HepG2 (cell line): Measurements from ENCODE around the gene ISY1. TPM values are rescaled to one million over a fixed set of nuclear protein-coding genes. Genes with fewer than 3 reads are reported as not detected.

Experiments used
- AKAP8 ChIP-seq: sonication (generic); formaldehyde crosslinking; IDR thresholded peaks from 2 replicates; pipeline ENCODE4 v1.5.1; 2020; ENCODE audit warnings: mild to moderate bottlenecking, missing genetic modification reagents
- ARNTL ChIP-seq: sonication (generic); formaldehyde crosslinking; IDR thresholded peaks from 2 replicates; pipeline ENCODE4 v1.4.0; 2020; ENCODE audit warnings: mild to moderate bottlenecking, missing genetic modification reagents
- HOXA3 ChIP-seq: sonication (generic); formaldehyde crosslinking; IDR thresholded peaks from 2 replicates; pipeline ENCODE4 v1.5.0; 2020; ENCODE audit warnings: missing genetic modification reagents
- HOXA9 ChIP-seq: sonication (generic); formaldehyde crosslinking; IDR thresholded peaks from 2 replicates; pipeline ENCODE4 v1.8.1; 2022; ENCODE audit warnings: missing genetic modification reagents, mild to moderate bottlenecking, moderate library complexity, borderline replicate concordance
- MXI1 ChIP-seq: IDR thresholded peaks from 3 replicates; pipeline ENCODE4 v1.6.1; 2012; ENCODE audit warnings: low read depth, low read length, inconsistent platforms, borderline replicate concordance
- NFE2 ChIP-seq: sonication (generic); formaldehyde crosslinking; IDR thresholded peaks from 2 replicates; pipeline ENCODE4 v1.4.0; 2020; ENCODE audit warnings: missing genetic modification reagents
- PCBP1 ChIP-seq: fragments of 200-400 bp; formaldehyde crosslinking; IDR thresholded peaks from 2 replicates; pipeline ENCODE4 v1.6.1; 2017; ENCODE audit warnings: mild to moderate bottlenecking, low read depth, low read length, borderline replicate concordance
- PLRG1 ChIP-seq: fragments of 450-650 bp; conservative IDR thresholded peaks from 2 replicates; pipeline ENCODE4 v1.6.1; 2016
- REXO4 ChIP-seq: sonication (generic); formaldehyde crosslinking; IDR thresholded peaks from 2 replicates; pipeline ENCODE4 v1.8.0; 2022; ENCODE audit warnings: missing genetic modification reagents, mild to moderate bottlenecking, borderline replicate concordance
- RNF2 ChIP-seq: fragments of 450-650 bp; conservative IDR thresholded peaks from 2 replicates; pipeline ENCODE4 v1.6.1; 2016; ENCODE audit warnings: low read depth
- RXRA ChIP-seq: sonication (generic); formaldehyde crosslinking; IDR thresholded peaks from 2 replicates; pipeline ENCODE4 v1.5.1; 2020; ENCODE audit warnings: missing genetic modification reagents
- RXRB ChIP-seq: IDR thresholded peaks from 2 replicates; pipeline ENCODE4 v1.6.1; 2016; ENCODE audit warnings: borderline replicate concordance, missing genetic modification reagents, missing compliant biosample characterization
- SIN3A ChIP-seq: IDR thresholded peaks from 2 replicates; pipeline ENCODE4 v1.6.1; 2011; ENCODE audit warnings: low read depth, mild to moderate bottlenecking, control low read depth, low read length, borderline replicate concordance
- SMAD1 ChIP-seq: sonication (generic); formaldehyde crosslinking; IDR thresholded peaks from 2 replicates; pipeline ENCODE4 v1.4.0; 2020; ENCODE audit warnings: missing genetic modification reagents, low read depth, mild to moderate bottlenecking, borderline replicate concordance
- SMARCE1 ChIP-seq: fragments of 450-650 bp; IDR thresholded peaks from 2 replicates; pipeline ENCODE4 v1.6.1; 2017; ENCODE audit warnings: borderline replicate concordance
- TOPORS ChIP-seq: sonication (generic); formaldehyde crosslinking; IDR thresholded peaks from 2 replicates; pipeline ENCODE4 v1.8.0; 2023; ENCODE audit warnings: mild to moderate bottlenecking, missing genetic modification reagents
- ZBTB38 ChIP-seq: sonication (generic); formaldehyde crosslinking; IDR thresholded peaks from 2 replicates; pipeline ENCODE4 v1.5.1; 2020; ENCODE audit warnings: mild to moderate bottlenecking, missing genetic modification reagents
- ZFP62 ChIP-seq: sonication (generic); formaldehyde crosslinking; IDR thresholded peaks from 2 replicates; pipeline ENCODE4 v1.4.0; 2020; ENCODE audit warnings: missing genetic modification reagents
- ZNF17 ChIP-seq: sonication (generic); formaldehyde crosslinking; IDR thresholded peaks from 2 replicates; pipeline ENCODE4 v1.5.0; 2020; ENCODE audit warnings: mild to moderate bottlenecking, missing genetic modification reagents
- ZNF230 ChIP-seq: sonication (generic); formaldehyde crosslinking; IDR thresholded peaks from 2 replicates; pipeline ENCODE4 v1.4.0; 2020; ENCODE audit warnings: mild to moderate bottlenecking, missing genetic modification reagents
- ZNF530 ChIP-seq: sonication (generic); formaldehyde crosslinking; IDR thresholded peaks from 2 replicates; pipeline ENCODE4 v1.5.0; 2020; ENCODE audit warnings: low read depth, mild to moderate bottlenecking, missing genetic modification reagents
- ZNF724P ChIP-seq: sonication (generic); formaldehyde crosslinking; IDR thresholded peaks from 2 replicates; pipeline ENCODE4 v1.8.0; 2022; ENCODE audit warnings: missing genetic modification reagents, borderline replicate concordance
- ZNF775 ChIP-seq: sonication (generic); formaldehyde crosslinking; IDR thresholded peaks from 2 replicates; pipeline ENCODE4 v1.4.0; 2020; ENCODE audit warnings: missing genetic modification reagents, mild to moderate bottlenecking, moderate library complexity, borderline replicate concordance
- ZNF816 ChIP-seq: sonication (generic); formaldehyde crosslinking; IDR thresholded peaks from 2 replicates; pipeline ENCODE4 v1.8.0; 2022; ENCODE audit warnings: missing genetic modification reagents, mild to moderate bottlenecking, borderline replicate concordance
- ZSCAN12 ChIP-seq: sonication (generic); formaldehyde crosslinking; IDR thresholded peaks from 2 replicates; pipeline ENCODE4 v1.9.0; 2021; ENCODE audit warnings: mild to moderate bottlenecking, missing genetic modification reagents
- polyA plus RNA-seq, 8 experiments: library from polyadenylated mRNA; depleted of rRNA in 3 of 8; stranded (reverse) in 7 of 8; unstranded in 1 of 8; fragments of >200 nt; fragmentation: Illumina TruSeq in 4 of 8; extraction: Trizol in 4 of 8; gene quantifications; 2 replicates each; pipeline versions ENCODE4 v1.2.1 to v1.2.3, GENCODE V29; 2011 to 2016; ENCODE audit warnings: low read depth in 4 of 8, missing spikeins in 1 of 8, mixed read lengths in 1 of 8; ENCODE audit not compliant: insufficient read depth in 1 of 8
- total RNA-seq, 5 experiments: library from RNA; depleted of rRNA; stranded (reverse); fragments of >200 nt; fragmentation: Illumina TruSeq; extraction: Trizol; gene quantifications; 2 replicates each; pipeline ENCODE4 v1.2.3, GENCODE V29; 2016; ENCODE audit warnings: low read depth in 1 of 5
- TF ChIP-seq, protein P1 (sequence below): sonication (generic); formaldehyde crosslinking; IDR thresholded peaks from 2 replicates; pipeline ENCODE4 v1.5.1; 2020; ENCODE audit warnings: missing genetic modification reagents, mild to moderate bottlenecking, borderline replicate concordance
- TF ChIP-seq, protein P2 (sequence below): sonication (generic); formaldehyde crosslinking; IDR thresholded peaks from 2 replicates; pipeline ENCODE4 v1.5.0; 2020; ENCODE audit warnings: missing genetic modification reagents, mild to moderate bottlenecking, borderline replicate concordance
- TF ChIP-seq, protein P3 (sequence below): sonication (generic); formaldehyde crosslinking; IDR thresholded peaks from 2 replicates; pipeline ENCODE4 v1.4.0; 2020; ENCODE audit warnings: low read depth, mild to moderate bottlenecking, missing genetic modification reagents
- TF ChIP-seq, protein P4 (sequence below): sonication (generic); IDR thresholded peaks from 2 replicates; pipeline ENCODE4 v1.6.1; 2016; ENCODE audit warnings: low read depth, borderline replicate concordance

The ISY1 gene
- total and polyA plus RNA-seq, 2 of the 13 experiments (the other 11 are each of a cell fraction or from before 2014, with no cell fraction given), result 21.0 to 39.1 TPM

DNA sequence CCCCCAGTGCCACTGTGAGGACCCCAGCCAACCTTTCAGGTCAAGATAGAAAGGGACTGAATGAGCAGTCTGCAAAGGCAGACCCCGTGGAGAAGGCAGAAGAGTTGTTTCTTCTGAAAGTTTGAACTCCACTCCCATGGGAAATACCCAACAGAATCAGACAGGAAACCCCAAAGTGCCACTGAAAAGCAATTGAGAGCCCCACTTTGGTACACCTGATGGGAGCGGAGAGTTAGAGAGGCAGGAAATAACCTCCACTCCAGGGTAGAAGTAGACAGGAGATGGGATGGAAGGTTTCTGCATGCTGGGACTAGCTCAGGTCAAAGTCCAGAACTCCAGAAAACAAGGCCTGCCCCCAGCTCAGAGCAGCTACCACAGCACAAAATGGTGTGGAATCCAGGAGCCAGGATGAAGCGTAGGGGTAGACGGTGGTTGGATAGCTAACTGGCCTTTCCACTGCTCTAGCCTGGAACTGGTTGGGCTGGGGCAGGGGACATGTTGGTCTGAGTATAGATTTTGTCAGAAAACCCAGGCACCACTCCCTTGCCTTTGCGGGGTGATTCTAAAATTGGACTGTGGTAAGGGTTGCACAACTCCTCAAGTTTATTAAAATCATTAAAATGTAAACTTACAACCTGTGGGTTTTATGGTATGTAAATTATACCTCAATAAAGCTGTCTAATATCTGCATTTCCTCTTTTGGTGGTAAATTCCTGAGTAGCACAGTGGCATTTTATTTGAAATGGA is 37.4 kb downstream of the ISY1 start (continued):
- 0 out of 2 replicates have a peak, but pooled peaks have one; percentile 40 for TF ChIP-seq ZNF724P (CRISPR knock-in tag)
- no peak for TF ChIP-seq TOPORS
- TF ChIP-seq RXRB, result peak; percentile 34; the same call in 1 of the 2 replicates
- no peak for TF ChIP-seq HOXA9 (CRISPR knock-in tag)
- TF ChIP-seq, protein P1, sequence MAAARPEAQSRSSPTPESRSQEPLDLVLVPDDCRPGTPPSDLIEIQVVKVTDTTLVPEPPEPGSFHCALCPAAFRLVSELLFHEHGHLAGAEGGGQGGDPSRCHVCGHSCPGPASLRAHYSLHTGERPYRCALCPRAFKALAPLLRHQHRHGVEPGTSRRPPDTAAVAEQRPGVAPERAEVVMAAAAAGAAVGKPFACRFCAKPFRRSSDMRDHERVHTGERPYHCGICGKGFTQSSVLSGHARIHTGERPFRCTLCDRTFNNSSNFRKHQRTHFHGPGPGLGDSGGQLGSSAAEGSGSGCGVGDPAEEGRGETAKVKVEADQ (CRISPR knock-in tag), result no peak
- TF ChIP-seq, protein P2, sequence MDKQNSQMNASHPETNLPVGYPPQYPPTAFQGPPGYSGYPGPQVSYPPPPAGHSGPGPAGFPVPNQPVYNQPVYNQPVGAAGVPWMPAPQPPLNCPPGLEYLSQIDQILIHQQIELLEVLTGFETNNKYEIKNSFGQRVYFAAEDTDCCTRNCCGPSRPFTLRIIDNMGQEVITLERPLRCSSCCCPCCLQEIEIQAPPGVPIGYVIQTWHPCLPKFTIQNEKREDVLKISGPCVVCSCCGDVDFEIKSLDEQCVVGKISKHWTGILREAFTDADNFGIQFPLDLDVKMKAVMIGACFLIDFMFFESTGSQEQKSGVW (CRISPR knock-in tag), result no peak
- 0 out of 2 replicates have a peak, but pooled peaks have one; percentile 30 for TF ChIP-seq RXRA (CRISPR knock-in tag)
- TF ChIP-seq ZNF775 (CRISPR knock-in tag), result no peak
- TF ChIP-seq REXO4 (CRISPR knock-in tag), result no peak
- TF ChIP-seq ZSCAN12 (CRISPR knock-in tag), result no peak
- TF ChIP-seq, protein P3, sequence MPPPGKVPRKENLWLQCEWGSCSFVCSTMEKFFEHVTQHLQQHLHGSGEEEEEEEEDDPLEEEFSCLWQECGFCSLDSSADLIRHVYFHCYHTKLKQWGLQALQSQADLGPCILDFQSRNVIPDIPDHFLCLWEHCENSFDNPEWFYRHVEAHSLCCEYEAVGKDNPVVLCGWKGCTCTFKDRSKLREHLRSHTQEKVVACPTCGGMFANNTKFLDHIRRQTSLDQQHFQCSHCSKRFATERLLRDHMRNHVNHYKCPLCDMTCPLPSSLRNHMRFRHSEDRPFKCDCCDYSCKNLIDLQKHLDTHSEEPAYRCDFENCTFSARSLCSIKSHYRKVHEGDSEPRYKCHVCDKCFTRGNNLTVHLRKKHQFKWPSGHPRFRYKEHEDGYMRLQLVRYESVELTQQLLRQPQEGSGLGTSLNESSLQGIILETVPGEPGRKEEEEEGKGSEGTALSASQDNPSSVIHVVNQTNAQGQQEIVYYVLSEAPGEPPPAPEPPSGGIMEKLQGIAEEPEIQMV, result no peak
- no peak for TF ChIP-seq AKAP8 (CRISPR knock-in tag)
- TF ChIP-seq ZNF530 (CRISPR knock-in tag), result no peak
- TF ChIP-seq MXI1, result no peak; the same call in 2 of the 3 replicates
- no peak for TF ChIP-seq SMARCE1
- TF ChIP-seq SMAD1 (CRISPR knock-in tag), result no peak
- TF ChIP-seq ZNF17, result no peak
- TF ChIP-seq ZNF816 (CRISPR knock-in tag), result no peak
- TF ChIP-seq ZFP62 (CRISPR knock-in tag), result no peak
- TF ChIP-seq PLRG1, result no peak
- no peak for TF ChIP-seq PCBP1
- peak; percentile 48 for TF ChIP-seq HOXA3 (CRISPR knock-in tag)
- TF ChIP-seq ZNF230 (CRISPR knock-in tag), result no peak
- TF ChIP-seq NFE2 (CRISPR knock-in tag), result no peak
- 0 out of 2 replicates have a peak, but pooled peaks have one; percentile 38 for TF ChIP-seq ZBTB38 (CRISPR knock-in tag)
- TF ChIP-seq RNF2, result no peak
- TF ChIP-seq, protein P4, sequence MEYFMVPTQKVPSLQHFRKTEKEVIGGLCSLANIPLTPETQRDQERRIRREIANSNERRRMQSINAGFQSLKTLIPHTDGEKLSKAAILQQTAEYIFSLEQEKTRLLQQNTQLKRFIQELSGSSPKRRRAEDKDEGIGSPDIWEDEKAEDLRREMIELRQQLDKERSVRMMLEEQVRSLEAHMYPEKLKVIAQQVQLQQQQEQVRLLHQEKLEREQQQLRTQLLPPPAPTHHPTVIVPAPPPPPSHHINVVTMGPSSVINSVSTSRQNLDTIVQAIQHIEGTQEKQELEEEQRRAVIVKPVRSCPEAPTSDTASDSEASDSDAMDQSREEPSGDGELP, result no peak
- TF ChIP-seq SIN3A, result no peak
- no peak for TF ChIP-seq ARNTL (CRISPR knock-in tag)
